GM23338 (cell line): ENCODE data around the gene COMMD3. TPM values are rescaled to one million over a fixed set of nuclear protein-coding genes. Genes with fewer than 3 reads are reported as not detected.

ENCODE experiments used
- ATAC-seq: fragments of 200-7000 bp; cut with Tn5 transposase; 3 replicates; pipeline ENCODE4 v1.9.1; 2020
- DNase-seq: peaks from one replicate; pipeline ENCODE4 v3.0.0-alpha.2; 2015; ENCODE audit warnings: low spot score
- H2AFZ ChIP-seq: fragments of 200-600 bp; sonication (generic); 2 replicates; pipeline ENCODE4 v1.8.0; 2016; ENCODE audit warnings: antibody characterized with exemption, mild to moderate bottlenecking, moderate library complexity
- H3F3A ChIP-seq: fragments of 200-600 bp; sonication (generic); replicated peaks from 2 replicates; pipeline ENCODE4 v1.8.0; 2017; ENCODE audit warnings: antibody characterized with exemption, mixed run types, low read depth
- H3K27ac ChIP-seq: fragments of 200-600 bp; sonication (generic); 2 replicates; pipeline ENCODE4 v1.6.1; 2016; ENCODE audit warnings: low read depth
- H3K27me3 ChIP-seq: fragments of 200-600 bp; sonication (generic); 2 replicates; pipeline ENCODE4 v1.8.0; 2016; ENCODE audit warnings: mild to moderate bottlenecking, mixed run types, moderate library complexity; ENCODE audit not compliant: insufficient read depth
- H3K36me3 ChIP-seq: fragments of 200-600 bp; sonication (generic); 2 replicates; pipeline ENCODE4 v1.8.0; 2016; ENCODE audit warnings: mild to moderate bottlenecking; ENCODE audit not compliant: insufficient read depth
- H3K4me1 ChIP-seq: fragments of 200-600 bp; sonication (generic); 2 replicates; pipeline ENCODE4 v1.8.0; 2016; ENCODE audit warnings: mild to moderate bottlenecking, moderate library complexity; ENCODE audit not compliant: insufficient read depth
- H3K4me2 ChIP-seq: fragments of 200-600 bp; sonication (generic); 2 replicates; pipeline ENCODE4 v1.7.1; 2017; ENCODE audit warnings: mixed run types
- H3K4me3 ChIP-seq: fragments of 200-600 bp; sonication (generic); 2 replicates; pipeline ENCODE4 v1.6.1; 2016; ENCODE audit warnings: mixed run types
- H3K79me2 ChIP-seq: fragments of 200-600 bp; sonication (generic); replicated peaks from 2 replicates; pipeline ENCODE4 v1.8.0; 2017; ENCODE audit warnings: mild to moderate bottlenecking; ENCODE audit not compliant: insufficient read depth
- H3K9me2 ChIP-seq: fragments of 200-600 bp; sonication (generic); 2 replicates; pipeline ENCODE4 v1.8.0; 2017; ENCODE audit not compliant: insufficient read depth
- H4K20me1 ChIP-seq: fragments of 200-600 bp; sonication (generic); replicated peaks from 2 replicates; pipeline ENCODE4 v1.8.0; 2017; ENCODE audit warnings: mild to moderate bottlenecking; ENCODE audit not compliant: insufficient read depth
- H3K27ac Mint-ChIP-seq: 2 replicates; pipeline ENCODE4 v1.8.0; 2020; ENCODE audit warnings: inconsistent platforms, mild to moderate bottlenecking, moderate library complexity, mixed read lengths
- H3K27me3 Mint-ChIP-seq: 3 replicates; pipeline ENCODE4 v1.8.0; 2022; ENCODE audit warnings: low read depth, mild to moderate bottlenecking, moderate library complexity, mixed read lengths, inconsistent platforms; ENCODE audit not compliant: insufficient read depth, poor library complexity
- H3K36me3 Mint-ChIP-seq: 3 replicates; pipeline ENCODE4 v1.8.0; 2021; ENCODE audit warnings: low read depth, mild to moderate bottlenecking, inconsistent platforms, moderate library complexity, mixed read lengths
- H3K4me1 Mint-ChIP-seq: 3 replicates; pipeline ENCODE4 v1.8.0; 2020; ENCODE audit warnings: mild to moderate bottlenecking, inconsistent platforms, mixed read lengths
- H3K4me3 Mint-ChIP-seq: 3 replicates; pipeline ENCODE4 v1.8.0; 2021; ENCODE audit warnings: moderate library complexity, mild to moderate bottlenecking, inconsistent platforms, mixed read lengths
- H3K9me3 Mint-ChIP-seq: 3 replicates; pipeline ENCODE4 v1.8.0; 2020; ENCODE audit warnings: moderate library complexity, mild to moderate bottlenecking, inconsistent platforms, mixed read lengths
- CREB1 ChIP-seq: fragments of 250-450 bp; sonication (Bioruptor Pico); IDR thresholded peaks from 2 replicates; pipeline ENCODE4 v1.5.0; 2020; ENCODE audit warnings: low read depth, mild to moderate bottlenecking, moderate library complexity
- EZH2 ChIP-seq: fragments of 200-600 bp; sonication (generic); IDR thresholded peaks from one replicate; pipeline ENCODE4 v1.8.0; 2017; ENCODE audit warnings: antibody characterized with exemption, mild to moderate bottlenecking, low read depth; ENCODE audit not compliant: unreplicated experiment
- EZH2phosphoT487 ChIP-seq: fragments of 200-600 bp; sonication (generic); IDR thresholded peaks from one replicate; pipeline ENCODE4 v1.8.1; 2018; ENCODE audit warnings: antibody characterized with exemption; ENCODE audit not compliant: unreplicated experiment
- NANOG ChIP-seq: IDR thresholded peaks from 2 replicates; pipeline ENCODE4 v1.6.1; 2016; ENCODE audit warnings: antibody characterized with exemption, borderline replicate concordance
- POLR2AphosphoS5 ChIP-seq: IDR thresholded peaks from 2 replicates; pipeline ENCODE4 v1.6.1; 2016; ENCODE audit warnings: antibody characterized with exemption, low read depth
- ZNF331 ChIP-seq: fragments of 250-450 bp; sonication (Bioruptor Pico); IDR thresholded peaks from 2 replicates; pipeline ENCODE4 v1.5.0; 2020; ENCODE audit warnings: low read depth, mild to moderate bottlenecking, moderate library complexity
- ZNF462 ChIP-seq: fragments of 250-450 bp; sonication (Bioruptor Pico); IDR thresholded peaks from 2 replicates; pipeline ENCODE4 v1.5.0; 2020; ENCODE audit warnings: mild to moderate bottlenecking, moderate library complexity
- polyA plus RNA-seq: library from polyadenylated mRNA; unstranded; fragments of >200 nt; fragmentation: Nextera tagmentation; extraction: Ambion mirVana; gene quantifications from 2 replicates; pipeline ENCODE4 v1.2.1, GENCODE V29; 2016
- total RNA-seq: library from RNA; depleted of rRNA; stranded (reverse); fragments of >200 nt; shearing (Covaris generic); gene quantifications from 2 replicates; pipeline ENCODE4 v1.2.3, GENCODE V29; 2014
- TF ChIP-seq, protein P1 (sequence below): IDR thresholded peaks from one replicate; pipeline ENCODE4 v1.6.1; 2018; ENCODE audit warnings: antibody characterized with exemption; ENCODE audit not compliant: unreplicated experiment
- TF ChIP-seq, protein P2 (sequence below), 2 experiments: fragments of 200-600 bp in 1 of 2; sonication (generic) in 1 of 2; conservative IDR thresholded peaks; 2 replicates each; pipeline versions ENCODE4 v1.5.1 to v1.6.1; 2016 to 2017; ENCODE audit warnings: antibody characterized with exemption in 2 of 2, low read depth in 2 of 2, mild to moderate bottlenecking in 2 of 2, moderate library complexity in 1 of 2

The COMMD3 gene
- total and polyA plus RNA-seq, 2 experiments from 2014 or later, result 1.1 to 5.2 TPM

GRCh38 chr10:22293747-22294404 is 22.3 kb upstream of the COMMD3 start (continued):
- TF ChIP-seq, protein P1, sequence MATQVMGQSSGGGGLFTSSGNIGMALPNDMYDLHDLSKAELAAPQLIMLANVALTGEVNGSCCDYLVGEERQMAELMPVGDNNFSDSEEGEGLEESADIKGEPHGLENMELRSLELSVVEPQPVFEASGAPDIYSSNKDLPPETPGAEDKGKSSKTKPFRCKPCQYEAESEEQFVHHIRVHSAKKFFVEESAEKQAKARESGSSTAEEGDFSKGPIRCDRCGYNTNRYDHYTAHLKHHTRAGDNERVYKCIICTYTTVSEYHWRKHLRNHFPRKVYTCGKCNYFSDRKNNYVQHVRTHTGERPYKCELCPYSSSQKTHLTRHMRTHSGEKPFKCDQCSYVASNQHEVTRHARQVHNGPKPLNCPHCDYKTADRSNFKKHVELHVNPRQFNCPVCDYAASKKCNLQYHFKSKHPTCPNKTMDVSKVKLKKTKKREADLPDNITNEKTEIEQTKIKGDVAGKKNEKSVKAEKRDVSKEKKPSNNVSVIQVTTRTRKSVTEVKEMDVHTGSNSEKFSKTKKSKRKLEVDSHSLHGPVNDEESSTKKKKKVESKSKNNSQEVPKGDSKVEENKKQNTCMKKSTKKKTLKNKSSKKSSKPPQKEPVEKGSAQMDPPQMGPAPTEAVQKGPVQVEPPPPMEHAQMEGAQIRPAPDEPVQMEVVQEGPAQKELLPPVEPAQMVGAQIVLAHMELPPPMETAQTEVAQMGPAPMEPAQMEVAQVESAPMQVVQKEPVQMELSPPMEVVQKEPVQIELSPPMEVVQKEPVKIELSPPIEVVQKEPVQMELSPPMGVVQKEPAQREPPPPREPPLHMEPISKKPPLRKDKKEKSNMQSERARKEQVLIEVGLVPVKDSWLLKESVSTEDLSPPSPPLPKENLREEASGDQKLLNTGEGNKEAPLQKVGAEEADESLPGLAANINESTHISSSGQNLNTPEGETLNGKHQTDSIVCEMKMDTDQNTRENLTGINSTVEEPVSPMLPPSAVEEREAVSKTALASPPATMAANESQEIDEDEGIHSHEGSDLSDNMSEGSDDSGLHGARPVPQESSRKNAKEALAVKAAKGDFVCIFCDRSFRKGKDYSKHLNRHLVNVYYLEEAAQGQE, result no peak
- TF ChIP-seq ZNF462 (CRISPR knock-in tag), result no peak

DNA sequence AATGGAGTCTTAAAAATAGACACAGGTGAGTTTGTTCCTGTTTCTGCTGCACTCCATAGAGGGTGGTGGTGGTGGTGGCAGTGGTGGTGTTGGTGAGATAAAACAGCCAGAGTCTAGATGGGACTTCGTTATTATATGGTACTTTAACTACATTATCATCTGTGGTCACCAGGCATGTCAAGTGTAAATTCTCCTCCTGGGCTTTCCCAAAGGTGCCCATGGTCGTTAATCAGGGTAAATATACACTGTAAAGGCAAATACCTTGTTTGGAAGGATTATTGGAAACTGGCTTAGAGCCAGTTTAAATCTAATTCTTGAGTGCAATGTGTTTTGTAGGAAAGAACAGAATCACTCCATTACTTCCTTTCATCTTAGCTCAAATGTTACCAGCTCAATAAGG is 21.5 kb upstream of the COMMD3 start:
- Histone ChIP-seq H4K20me1 (no peaks in the 10 kb centered on the region), H3K4me2 (no peak overlapping the region), H3K4me1 (no peaks in the 10 kb centered on the region), H3K79me2 (no peaks in the 10 kb centered on the region), H2AFZ (no peak overlapping the region), H3F3A (no peaks in the 10 kb centered on the region), H3K4me3 (no peak overlapping the region), H3K36me3 (no peaks in the 10 kb centered on the region), H3K27me3 (no peaks in the 10 kb centered on the region), H3K27ac (no peak overlapping the region), H3K9me2 (no peaks in the 10 kb centered on the region)
- peaks cover 7% of the 10 kb centered on the region for H3K27me3 Mint-ChIP-seq
- H3K9me3 Mint-ChIP-seq, result no peaks in the 10 kb centered on the region
- no peak overlapping the region for H3K27ac Mint-ChIP-seq
- no peaks in the 10 kb centered on the region for H3K36me3 Mint-ChIP-seq
- DNase-seq, result no peak
- H3K4me1 Mint-ChIP-seq, result no peaks in the 10 kb centered on the region
- no peak overlapping the region for H3K4me3 Mint-ChIP-seq
- ATAC-seq, result no peak
- TF ChIP-seq, protein P2, sequence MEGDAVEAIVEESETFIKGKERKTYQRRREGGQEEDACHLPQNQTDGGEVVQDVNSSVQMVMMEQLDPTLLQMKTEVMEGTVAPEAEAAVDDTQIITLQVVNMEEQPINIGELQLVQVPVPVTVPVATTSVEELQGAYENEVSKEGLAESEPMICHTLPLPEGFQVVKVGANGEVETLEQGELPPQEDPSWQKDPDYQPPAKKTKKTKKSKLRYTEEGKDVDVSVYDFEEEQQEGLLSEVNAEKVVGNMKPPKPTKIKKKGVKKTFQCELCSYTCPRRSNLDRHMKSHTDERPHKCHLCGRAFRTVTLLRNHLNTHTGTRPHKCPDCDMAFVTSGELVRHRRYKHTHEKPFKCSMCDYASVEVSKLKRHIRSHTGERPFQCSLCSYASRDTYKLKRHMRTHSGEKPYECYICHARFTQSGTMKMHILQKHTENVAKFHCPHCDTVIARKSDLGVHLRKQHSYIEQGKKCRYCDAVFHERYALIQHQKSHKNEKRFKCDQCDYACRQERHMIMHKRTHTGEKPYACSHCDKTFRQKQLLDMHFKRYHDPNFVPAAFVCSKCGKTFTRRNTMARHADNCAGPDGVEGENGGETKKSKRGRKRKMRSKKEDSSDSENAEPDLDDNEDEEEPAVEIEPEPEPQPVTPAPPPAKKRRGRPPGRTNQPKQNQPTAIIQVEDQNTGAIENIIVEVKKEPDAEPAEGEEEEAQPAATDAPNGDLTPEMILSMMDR (conservative IDR thresholded peaks at IDR 0.05; ENCODE audit: low read depth in 2 of 2), result no peak
- TF ChIP-seq NANOG (no peak), CREB1 (CRISPR knock-in tag) (no peak), ZNF331 (CRISPR knock-in tag) (no peak), POLR2AphosphoS5 (no peak), EZH2phosphoT487 (no peak), EZH2 (no peak)
- TF ChIP-seq, protein P1, result no peak
